H1 (cell line): ENCODE results near the gene SCO2. TPM values are rescaled to one million over a fixed set of nuclear protein-coding genes. Genes with fewer than 3 reads are reported as not detected.

Source experiments
- BCL11A ChIP-seq, 2 experiments: IDR thresholded peaks; one replicate each; pipeline ENCODE4 v1.6.1; 2011; ENCODE audit warnings: low read depth in 2 of 2, low read length in 2 of 2, mild to moderate bottlenecking in 2 of 2
- BRCA1 ChIP-seq: IDR thresholded peaks from 2 replicates; pipeline ENCODE4 v1.6.1; 2012; ENCODE audit warnings: low read depth, low read length, improper control_type of control experiment
- CEBPB ChIP-seq: IDR thresholded peaks from 2 replicates; pipeline ENCODE4 v1.6.1; 2012; ENCODE audit warnings: low read depth, low read length
- CHD2 ChIP-seq: IDR thresholded peaks from 2 replicates; pipeline ENCODE4 v1.6.1; 2012; ENCODE audit warnings: low read length, improper control_type of control experiment
- CHD7 ChIP-seq: fragments of 300-600 bp; sonication (generic); IDR thresholded peaks from 2 replicates; pipeline ENCODE4 v1.7.1; 2012; ENCODE audit warnings: low read length, moderate library complexity, mild to moderate bottlenecking, inconsistent platforms; ENCODE audit not compliant: insufficient replicate concordance
- JUN ChIP-seq: IDR thresholded peaks from 2 replicates; pipeline ENCODE4 v1.6.1; 2011; ENCODE audit warnings: low read depth, mild to moderate bottlenecking, improper control_type of control experiment, low read length
- KDM1A ChIP-seq: fragments of 200-600, 300-600 bp; sonication (generic); IDR thresholded peaks from 2 replicates; pipeline ENCODE4 v1.7.1; 2016; ENCODE audit warnings: mild to moderate bottlenecking, low read length, borderline replicate concordance
- NANOG ChIP-seq: IDR thresholded peaks from 2 replicates; pipeline ENCODE4 v1.6.1; 2011; ENCODE audit warnings: low read length, low read depth, mild to moderate bottlenecking, inconsistent platforms; ENCODE audit not compliant: insufficient read depth, poor library complexity, severe bottlenecking
- NRF1 ChIP-seq: IDR thresholded peaks from 2 replicates; pipeline ENCODE4 v1.6.1; 2011; ENCODE audit warnings: mild to moderate bottlenecking, low read depth, low read length, improper control_type of control experiment
- SP4 ChIP-seq: IDR thresholded peaks from 2 replicates; pipeline ENCODE4 v1.6.1; 2012; ENCODE audit warnings: low read length, inconsistent platforms
- SUZ12 ChIP-seq: fragments of 200-600 bp; sonication (generic); IDR thresholded peaks from 2 replicates; pipeline ENCODE4 v1.6.1; 2012; ENCODE audit warnings: mild to moderate bottlenecking, inconsistent platforms, low read length, moderate library complexity, mixed read lengths
- polyA plus RNA-seq, 7 experiments: library from polyadenylated mRNA; depleted of rRNA in 3 of 7; stranded (reverse) in 5 of 7; unstranded in 2 of 7; fragments of >200 nt in 5 of 7; fragments of 200-250 nt in 2 of 7; gene quantifications; 1 replicate in 5 of 7; 2 replicates in 1 of 7; 4 replicates in 1 of 7; pipeline versions ENCODE4 v1.2.1 to v1.2.3, GENCODE V29; 2011 to 2013; ENCODE audit warnings: missing spikeins in 2 of 7, mixed read lengths in 2 of 7
- total RNA-seq: library from RNA; stranded (reverse); fragmentation: NEBNext Ultra II Directional; extraction: Animal tissue kit (Norgen Biotek cat#: 25700); gene quantifications from 2 replicates; pipeline ENCODE4 v1.2.1, GENCODE V29; 2021

SCO2 gene
- total and polyA plus RNA-seq, 2 of the 8 experiments (the other 6 are each of a cell fraction or from before 2014, with no cell fraction given): 2.0 TPM; not detected in 1

- no peak for TF ChIP-seq CHD7
- TF ChIP-seq SUZ12: no peak
- no peak for TF ChIP-seq CEBPB
- TF ChIP-seq BCL11A (IDR thresholded peaks at IDR 0.05; ENCODE audit: low read depth in 2 of 2, low read length in 2 of 2): no peak
- TF ChIP-seq BRCA1: no peak
- no peak for TF ChIP-seq KDM1A
- no peak for TF ChIP-seq JUN
- TF ChIP-seq SP4: no peak
- TF ChIP-seq NANOG: no peak
- TF ChIP-seq CHD2: no peak
- no peak for TF ChIP-seq NRF1
Measured at GRCh38 chr22:50479721-50480120, 45.7 kb downstream of the SCO2 start (continued).
